Measurements from ENCODE around the gene STARD9.
"Not testable (repeated sequence)": the region's sequence is repeated elsewhere in the genome, so short reads cannot be mapped to it uniquely, and the experiment has no call there.

The STARD9 gene

DNA sequence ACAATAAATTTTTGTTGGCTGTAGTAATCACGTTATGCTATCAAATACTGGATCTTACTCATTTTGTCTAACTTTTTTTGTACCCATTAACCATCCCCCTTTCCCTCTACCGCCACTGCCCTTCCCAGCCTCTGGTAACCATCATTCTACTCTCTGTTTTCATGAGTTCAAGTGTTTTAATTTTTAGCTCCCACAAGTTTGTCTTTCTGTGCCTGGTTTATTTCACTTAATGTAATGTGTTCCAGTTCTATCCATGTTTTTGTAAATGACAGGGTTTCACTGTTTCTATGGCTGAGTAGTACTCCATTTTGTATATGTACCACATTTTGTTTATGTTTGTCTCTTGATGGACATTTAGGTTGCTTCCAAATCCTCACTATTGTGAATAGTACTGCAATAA is 52.1 kb downstream of the STARD9 start:
- DNase-seq (ENCODE audit: low read depth): no peak

DNA sequence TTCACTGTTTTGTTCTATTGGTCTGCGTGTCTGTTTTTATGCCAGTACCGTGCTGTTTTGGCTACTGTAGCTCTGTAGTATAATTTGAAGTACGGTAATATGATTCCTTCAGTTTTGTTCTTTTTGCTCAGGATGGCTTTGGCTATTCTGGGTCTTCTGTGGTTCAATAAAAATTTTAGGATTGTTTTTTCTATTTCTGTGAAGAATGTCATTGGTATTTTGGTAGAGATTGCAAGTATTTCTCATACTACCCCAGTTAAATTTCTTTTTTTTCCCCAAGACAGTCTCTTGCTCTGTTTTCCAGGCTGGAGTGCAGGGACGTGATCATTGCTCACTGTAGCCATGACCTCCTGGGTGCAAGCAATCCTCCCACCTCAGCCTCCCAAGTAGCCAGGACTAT is 53.4 kb downstream of the STARD9 start:
- DNase-seq (ENCODE audit: low read depth): no peak

GRCh38 chr15:42632105-42632675 is 56.8 kb downstream of the STARD9 start:
- DNase-seq (ENCODE audit: low read depth): no peak

GRCh38 chr15:42640109-42640508 is 64.7 kb downstream of the STARD9 start:
- no peak for DNase-seq (ENCODE audit: low read depth)

DNA sequence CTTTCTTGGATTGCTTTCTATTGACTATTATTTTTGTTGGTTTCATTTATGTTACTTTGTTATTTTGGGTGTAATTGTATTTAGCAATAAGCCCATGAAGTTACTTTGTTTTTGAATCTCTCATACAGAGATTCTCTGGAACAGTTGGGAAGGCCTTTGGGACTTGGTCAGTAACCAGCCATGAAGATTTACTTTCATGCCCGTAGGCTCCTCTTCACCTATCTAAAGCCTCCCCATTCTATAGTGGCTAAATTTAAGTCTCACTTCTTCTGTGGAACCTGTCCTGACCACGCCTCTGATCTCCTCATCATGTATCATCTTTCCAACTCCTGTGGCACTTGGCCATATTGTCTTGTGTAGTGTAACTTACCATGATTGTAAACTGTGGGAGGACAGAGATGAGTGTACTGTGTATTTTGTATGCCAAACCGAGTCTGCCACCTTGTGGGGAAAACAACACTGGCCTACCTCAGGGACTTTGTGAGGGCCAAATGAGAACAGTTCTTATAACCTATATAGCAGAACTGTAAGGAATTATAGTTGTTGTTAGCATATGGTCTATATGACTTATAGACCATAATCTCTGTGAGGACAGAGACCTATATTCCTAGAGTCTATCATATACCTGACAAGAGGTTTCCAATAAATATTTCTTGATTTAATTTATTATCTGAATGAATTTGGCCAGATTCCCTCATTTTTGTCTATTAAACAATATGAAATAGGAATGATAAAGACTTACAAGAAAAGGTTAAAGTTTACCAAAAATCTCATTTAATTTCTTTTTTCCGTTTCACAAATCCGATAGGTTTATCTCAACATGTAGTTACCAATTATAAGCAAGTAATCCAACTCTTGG is 75.0 kb downstream of the STARD9 start:
- DNase-seq (ENCODE audit: low read depth): peak; percentile 9

DNA sequence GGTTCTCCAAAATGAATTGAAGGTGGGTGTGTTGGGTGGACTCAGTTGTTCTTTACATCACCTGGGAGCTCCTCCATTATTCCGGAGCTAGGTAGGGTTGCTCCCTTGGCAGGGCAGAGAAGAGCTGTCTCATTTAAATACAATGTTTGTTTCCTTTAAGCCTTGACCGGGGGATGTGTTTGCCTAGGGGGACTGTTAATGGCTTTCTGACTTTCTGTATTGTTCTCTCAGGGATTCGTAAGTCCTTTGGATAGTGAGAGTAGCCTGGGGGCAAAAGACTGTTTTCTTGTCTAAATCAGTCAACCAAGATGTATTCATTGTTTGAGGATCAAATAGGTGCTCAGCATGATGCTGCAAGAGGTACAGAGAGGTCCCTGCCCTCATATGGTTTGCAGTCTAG is 90.4 kb downstream of the STARD9 start:
- no peak for DNase-seq (ENCODE audit: low read depth)

- DNase-seq (ENCODE audit: low read depth): no peak
These were observed 92.4 kb downstream of the STARD9 start for GRCh38 chr15:42667855-42668254.

GRCh38 chr15:42670451-42670850 is 95.0 kb downstream of the STARD9 start:
- DNase-seq (ENCODE audit: low read depth): no peak

- no peak for DNase-seq (ENCODE audit: low read depth)
These were observed 97.0 kb downstream of the STARD9 start for GRCh38 chr15:42672444-42672843.

DNA sequence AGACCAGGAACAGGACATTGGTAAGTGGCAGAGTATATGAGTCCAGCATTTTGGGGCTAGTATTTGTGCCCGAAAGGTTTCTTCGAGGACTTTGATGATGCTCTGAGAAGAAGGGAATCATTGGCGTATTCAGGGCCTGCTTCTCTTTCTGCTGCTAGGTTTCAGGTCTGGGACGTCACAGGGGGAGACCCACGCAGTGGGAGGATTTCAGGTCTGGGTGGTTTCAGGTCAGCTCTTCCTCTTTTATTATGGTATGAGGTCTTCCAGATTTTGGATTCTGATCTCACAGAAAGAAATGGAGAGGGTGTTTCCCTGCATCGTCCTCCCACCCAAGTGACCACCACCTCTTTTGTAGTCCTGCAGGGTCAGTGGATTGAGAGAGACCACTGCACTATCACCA is 99.1 kb downstream of the STARD9 start:
- no peak for DNase-seq (ENCODE audit: low read depth)

DNA sequence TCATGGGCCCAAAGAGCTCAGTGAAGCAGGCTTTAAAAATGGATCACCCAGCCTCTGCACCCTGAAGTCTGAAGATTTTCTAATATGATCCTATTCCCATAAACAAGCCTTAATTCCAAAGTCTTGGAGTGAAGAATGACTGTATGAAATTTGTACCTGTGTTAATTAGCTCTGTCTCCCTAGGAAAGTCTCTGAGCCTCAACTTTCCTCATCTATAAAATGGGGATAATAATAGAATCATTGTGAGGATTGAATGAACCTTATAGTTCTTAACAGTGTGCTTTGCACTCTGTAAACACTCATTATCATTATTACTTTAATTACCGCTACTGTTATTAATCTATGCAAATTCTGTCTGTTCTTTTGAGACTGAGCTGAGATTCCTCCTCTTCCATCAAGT is 99.6 kb downstream of the STARD9 start:
- DNase-seq (ENCODE audit: low read depth): no peak

DNA sequence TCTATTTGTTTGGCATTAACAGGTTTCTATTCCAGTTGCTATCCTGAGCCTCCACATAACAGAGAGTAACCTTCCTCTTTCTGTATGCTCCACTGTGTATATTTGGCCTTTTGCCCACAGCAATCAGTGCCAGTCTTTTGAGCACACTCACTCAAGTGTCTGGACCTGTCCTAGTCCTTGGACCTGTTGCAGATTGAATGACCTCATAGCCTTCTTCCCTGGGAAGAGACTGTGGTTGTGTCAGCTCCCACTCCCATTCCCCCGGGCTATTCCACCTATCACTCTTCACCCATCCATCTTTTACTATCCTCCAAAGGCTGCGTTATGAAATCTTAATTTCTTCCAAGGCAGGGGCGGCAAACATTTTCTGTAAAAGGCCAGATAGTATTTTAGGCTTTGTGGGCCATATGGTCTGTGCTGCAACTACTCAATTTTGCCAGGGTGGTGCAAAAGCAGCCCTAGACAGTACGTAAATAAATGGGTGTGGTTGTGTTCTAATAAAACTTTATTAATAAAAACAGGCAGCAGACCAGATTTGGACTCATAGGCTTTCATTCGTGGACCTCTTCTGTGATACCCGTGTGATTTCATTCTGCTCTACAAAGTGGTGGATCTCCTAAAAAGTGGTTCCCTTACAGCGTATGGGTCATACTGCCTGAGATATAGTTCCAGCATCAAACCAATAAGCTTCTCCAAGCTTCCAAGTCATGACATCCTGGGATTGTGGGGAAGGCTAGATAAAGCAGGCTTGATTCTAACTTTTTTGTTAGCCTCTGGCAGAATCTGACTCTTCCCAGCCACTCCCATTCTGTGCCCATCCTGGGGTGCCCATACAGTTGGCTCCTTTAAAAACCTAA is 104.1 kb downstream of the STARD9 start:
- no peak for DNase-seq (ENCODE audit: low read depth)

DNA sequence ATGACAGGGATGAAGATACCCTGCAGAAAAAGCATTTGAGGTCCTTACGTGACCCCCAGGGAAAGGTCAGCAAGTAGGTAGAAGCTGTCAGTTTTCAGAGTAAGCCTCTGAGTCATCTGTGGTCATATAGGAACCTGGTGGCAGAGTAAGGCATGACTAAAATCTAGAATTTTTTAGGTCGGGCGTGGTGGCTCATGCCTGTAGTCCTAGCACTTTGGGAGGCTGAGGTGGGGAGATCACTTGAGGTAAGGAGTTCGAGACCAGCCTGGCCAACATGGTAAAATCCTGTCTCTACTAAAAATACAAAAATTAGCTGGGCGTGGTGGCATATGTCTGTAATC is 104.7 kb downstream of the STARD9 start:
- not testable (repeated sequence) for DNase-seq (ENCODE audit: low read depth)

DNA sequence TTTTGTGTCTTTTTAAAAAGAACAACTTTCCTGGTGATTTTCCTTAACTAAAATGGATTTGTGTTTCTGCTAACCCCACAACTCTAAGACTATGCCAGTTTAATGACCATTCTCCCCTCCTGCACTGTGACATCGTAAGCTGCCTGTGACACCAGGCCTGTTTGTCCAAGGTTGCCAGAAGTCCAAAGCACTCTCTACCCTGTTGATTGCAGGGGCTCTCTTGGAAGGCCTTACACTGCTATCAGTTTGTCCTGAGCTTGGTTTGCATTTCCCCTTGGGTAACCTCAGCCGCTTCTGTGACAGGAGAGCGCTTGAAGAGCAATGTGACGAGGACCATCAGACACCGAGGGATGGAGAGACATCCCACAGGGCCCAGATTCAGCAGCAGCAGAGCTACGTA is 105.7 kb downstream of the STARD9 start:
- no peak for DNase-seq (ENCODE audit: low read depth)

GRCh38 chr15:42686281-42686680 is 110.9 kb downstream of the STARD9 start:
- DNase-seq (ENCODE audit: low read depth): no peak

DNA sequence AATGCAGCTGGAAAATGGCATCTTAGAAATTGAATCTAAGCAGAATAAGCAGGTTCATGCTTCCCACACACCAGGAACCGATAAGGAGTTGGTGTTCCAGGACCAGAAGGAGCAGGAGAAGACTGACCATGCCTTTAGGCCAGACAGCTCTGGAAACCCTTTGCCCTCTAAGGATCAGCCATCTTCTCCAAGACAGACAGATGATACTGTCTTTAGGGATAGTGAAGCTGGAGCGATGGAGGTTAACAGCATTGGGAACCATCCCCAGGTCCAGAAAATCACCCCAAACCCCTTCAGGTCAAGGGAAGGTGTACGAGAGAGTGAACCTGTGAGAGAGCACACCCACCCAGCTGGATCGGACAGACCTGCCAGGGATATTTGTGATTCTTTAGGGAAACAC is 112.3 kb downstream of the STARD9 start:
- no peak for DNase-seq (ENCODE audit: low read depth)

GRCh38 chr15:42688301-42688700 is 112.9 kb downstream of the STARD9 start:
- no peak for DNase-seq (ENCODE audit: low read depth)

- DNase-seq (ENCODE audit: low read depth): no peak
These were observed 115.9 kb downstream of the STARD9 start for GRCh38 chr15:42691308-42691707.

- no peak for DNase-seq (ENCODE audit: low read depth)
These were observed 116.4 kb downstream of the STARD9 start for GRCh38 chr15:42691770-42692169.

GRCh38 chr15:42692536-42692935 is 117.1 kb downstream of the STARD9 start:
- no peak for DNase-seq (ENCODE audit: low read depth)

GRCh38 chr15:42692997-42693396 is 117.6 kb downstream of the STARD9 start:
- no peak for DNase-seq (ENCODE audit: low read depth)

DNA sequence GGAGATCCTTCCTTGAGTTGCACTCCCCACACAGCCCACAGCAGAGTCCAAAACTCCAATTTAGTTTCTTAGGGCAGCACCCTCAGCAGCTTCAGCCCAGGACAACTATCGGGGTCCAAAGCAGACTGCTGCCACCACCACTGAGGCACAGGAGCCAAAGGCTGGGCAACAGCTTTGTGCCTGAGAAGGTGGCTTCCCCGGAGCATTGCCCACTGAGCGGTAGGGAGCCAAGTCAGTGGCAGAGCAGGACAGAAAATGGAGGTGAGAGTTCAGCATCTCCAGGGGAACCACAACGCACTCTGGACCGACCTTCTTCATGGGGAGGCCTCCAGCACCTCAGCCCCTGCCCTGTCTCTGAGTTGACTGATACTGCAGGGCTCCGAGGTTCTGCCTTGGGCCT is 118.1 kb downstream of the STARD9 start:
- no peak for DNase-seq (ENCODE audit: low read depth)

DNA sequence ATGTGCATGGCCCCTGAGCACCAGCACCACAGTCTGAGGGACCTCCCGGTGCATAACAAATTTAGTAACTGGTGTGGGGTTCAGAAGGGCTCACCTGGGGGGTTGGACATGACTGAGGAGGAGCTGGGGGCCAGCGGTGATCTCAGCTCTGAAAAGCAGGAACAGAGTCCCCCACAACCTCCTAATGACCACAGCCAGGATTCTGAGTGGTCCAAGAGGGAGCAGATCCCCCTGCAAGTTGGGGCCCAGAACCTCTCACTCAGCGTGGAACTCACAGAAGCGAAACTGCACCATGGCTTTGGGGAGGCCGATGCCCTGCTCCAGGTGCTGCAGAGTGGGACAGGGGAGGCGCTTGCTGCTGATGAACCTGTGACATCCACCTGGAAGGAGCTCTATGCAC is 118.5 kb downstream of the STARD9 start:
- no peak for DNase-seq (ENCODE audit: low read depth)
